HG03196 (cell line): ENCODE results near the gene UNC93B1.
"Not testable (repeated sequence)": the region's sequence is repeated elsewhere in the genome, so short reads cannot be mapped to it uniquely, and the experiment has no call there.

Source experiments
- ATAC-seq: cut with Tn5 transposase; IDR thresholded peaks from one replicate; pipeline ENCODE4 v1.9.1; 2021; ENCODE audit not compliant: unreplicated experiment

Gene UNC93B1

GRCh38 chr11:67994387-67994786 lies 9.5 kb downstream of the UNC93B1 start:
- ATAC-seq, result not testable (repeated sequence)

DNA sequence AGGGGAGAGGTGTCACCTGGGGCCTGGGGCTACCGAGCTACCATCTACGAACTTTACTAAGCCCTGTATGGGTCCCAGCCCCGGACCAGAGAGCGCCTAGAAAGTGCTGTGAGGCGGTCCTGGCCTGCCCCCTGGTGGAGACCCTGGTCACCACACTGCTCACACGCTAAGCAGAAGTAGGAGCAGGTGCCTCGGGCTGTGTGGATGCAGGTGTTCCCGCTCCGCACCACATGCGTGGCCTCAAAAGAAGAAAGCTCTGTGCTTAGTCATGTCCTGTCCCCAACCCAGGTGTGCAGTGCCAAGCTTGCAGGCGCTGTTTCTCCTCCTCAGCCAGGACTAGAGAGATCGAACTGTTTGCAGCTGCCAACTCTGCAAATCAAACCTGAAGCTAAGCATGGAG lies 10.1 kb downstream of the UNC93B1 start:
- ATAC-seq, result not testable (repeated sequence)

GRCh38 chr11:67991347-67992121 lies 12.4 kb downstream of the UNC93B1 start:
- not testable (repeated sequence) for ATAC-seq

DNA sequence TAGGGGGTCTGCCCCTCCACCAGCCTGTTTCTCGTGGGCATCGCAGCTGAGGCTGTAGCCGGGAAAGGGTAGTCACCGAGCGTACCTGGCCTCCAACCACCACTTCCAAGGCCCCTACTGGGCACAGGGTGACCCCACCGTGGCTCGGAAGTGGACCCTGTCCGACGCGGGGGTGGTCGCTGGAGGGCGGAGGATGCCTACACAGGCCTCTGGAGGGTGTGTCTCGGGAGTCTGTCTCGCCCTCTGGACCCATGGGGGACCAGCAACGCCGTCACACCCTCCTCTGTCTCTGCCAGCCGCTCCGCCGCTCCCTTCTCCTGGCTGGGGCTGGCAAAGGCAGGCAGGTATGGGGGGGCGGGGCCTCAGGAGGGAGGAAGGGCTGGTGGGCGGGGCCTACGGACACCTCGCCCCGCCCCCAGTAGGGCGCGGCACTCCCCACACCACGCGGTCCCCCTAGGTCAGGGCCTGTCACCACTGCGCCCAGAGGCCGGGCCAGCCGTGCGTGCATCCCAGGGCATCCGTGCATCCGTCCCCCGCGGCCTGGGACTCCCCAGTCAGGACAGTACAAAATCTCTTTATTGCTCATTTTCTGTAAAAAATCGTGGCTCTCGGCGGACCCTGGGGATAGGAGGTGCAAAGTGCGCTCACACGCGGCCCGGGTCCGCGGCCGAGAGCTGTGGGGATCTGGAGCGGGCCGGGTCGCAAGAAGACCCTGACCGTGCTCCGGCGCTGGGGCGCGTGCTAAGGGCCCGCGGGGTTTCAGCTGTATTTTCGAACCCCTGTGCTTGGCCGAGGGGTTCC lies 13.2 kb downstream of the UNC93B1 start:
- ATAC-seq, result not testable (repeated sequence)

DNA sequence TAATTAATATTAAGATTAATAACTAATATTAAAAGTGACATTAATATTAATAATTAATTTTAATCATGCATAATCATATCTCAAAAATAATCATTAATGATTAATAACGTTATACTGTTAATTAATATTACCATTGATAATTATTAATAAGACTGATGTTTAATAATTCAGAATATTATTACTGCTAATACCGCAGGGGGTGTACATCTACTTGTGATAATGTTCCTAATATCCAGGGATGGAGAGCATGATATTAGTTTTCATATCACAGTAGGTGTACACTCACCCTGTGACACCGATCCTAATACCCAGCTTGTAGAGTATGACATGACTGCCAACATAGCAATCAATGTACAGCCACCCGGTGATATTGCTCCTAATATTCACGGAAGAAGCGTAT lies 18.6 kb downstream of the UNC93B1 start:
- ATAC-seq, result not testable (repeated sequence)

- ATAC-seq, result no peak
Measured at GRCh38 chr11:67983951-67984350, 19.9 kb downstream of the UNC93B1 start.

DNA sequence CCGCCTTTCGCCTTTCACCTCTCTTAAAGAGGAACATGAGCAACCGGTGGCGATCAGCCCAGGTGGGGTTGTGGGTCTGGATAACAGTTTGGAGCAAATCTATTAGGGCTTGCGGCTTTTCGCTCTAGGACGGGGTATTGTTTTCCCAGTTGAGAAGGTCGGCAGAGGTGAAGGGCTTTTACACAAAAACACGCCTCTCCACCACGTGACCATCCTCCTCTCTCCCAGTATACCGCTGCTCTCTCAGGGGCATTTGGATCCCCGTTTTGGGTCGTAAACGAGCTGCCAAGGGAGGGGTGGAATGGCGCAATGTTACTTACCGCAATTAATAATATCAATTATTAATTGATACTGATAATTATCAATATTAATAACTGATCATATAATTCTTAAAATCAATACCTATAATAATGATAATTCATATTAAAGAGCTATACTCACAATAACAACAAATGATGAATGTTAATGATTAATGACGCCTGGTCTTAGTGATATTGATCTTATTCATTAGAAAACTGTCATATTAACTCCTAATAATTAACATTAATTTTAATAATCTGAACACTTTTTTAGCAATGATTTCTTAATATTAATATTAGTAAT lies 21.5 kb downstream of the UNC93B1 start:
- not testable (repeated sequence) for ATAC-seq

GRCh38 chr11:67981226-67981625 lies 22.7 kb downstream of the UNC93B1 start:
- not testable (repeated sequence) for ATAC-seq

GRCh38 chr11:67978766-67979418 lies 25.0 kb downstream of the UNC93B1 start:
- ATAC-seq, result not testable (repeated sequence)

DNA sequence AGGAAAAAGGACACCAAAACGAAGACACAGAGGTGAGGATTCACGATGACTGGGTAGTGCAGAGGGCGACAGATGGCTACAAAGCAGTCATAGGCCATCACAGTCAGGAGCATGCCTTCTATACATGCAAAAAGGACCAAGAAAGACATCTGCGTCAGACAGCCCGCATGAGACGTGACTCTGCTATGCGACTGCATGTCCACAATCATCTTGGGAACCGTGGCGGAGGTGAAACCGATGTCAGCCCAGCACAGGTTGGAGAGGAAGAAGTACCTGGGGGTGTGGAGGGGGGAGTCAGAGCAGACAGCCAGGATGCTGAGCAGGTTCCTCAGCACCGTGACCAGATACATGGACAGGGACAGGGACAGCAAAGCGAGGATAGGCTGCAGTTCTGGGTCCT lies 29.2 kb downstream of the UNC93B1 start:
- not testable (repeated sequence) for ATAC-seq

- not testable (repeated sequence) for ATAC-seq
Measured at GRCh38 chr11:67965830-67966348, 38.0 kb downstream of the UNC93B1 start.

- ATAC-seq, result not testable (repeated sequence)
Measured at GRCh38 chr11:67964746-67965145, 39.2 kb downstream of the UNC93B1 start.

DNA sequence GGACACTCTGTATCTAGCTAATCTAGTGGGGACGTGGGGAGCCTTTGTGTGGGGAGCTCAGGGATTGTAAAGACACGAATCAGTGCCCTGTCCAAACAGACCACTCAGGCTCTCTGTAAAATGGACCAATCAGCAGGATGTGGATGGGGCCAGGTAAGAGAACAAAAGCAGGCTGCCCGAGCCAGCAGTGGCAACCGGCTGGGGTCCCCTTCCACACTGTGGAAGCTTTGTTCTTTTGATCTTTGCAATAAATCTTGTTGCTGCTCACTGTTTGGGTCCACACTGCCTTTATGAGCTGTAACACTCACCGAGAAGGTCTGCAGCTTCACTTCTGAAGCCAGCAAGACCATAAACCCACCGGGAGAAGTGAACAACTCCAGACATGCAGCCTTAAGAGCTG lies 40.0 kb downstream of the UNC93B1 start:
- ATAC-seq, result not testable (repeated sequence)

GRCh38 chr11:67963217-67963616 lies 40.7 kb downstream of the UNC93B1 start:
- ATAC-seq, result not testable (repeated sequence)

- not testable (repeated sequence) for ATAC-seq
Measured at GRCh38 chr11:67956236-67956635, 47.7 kb downstream of the UNC93B1 start.

DNA sequence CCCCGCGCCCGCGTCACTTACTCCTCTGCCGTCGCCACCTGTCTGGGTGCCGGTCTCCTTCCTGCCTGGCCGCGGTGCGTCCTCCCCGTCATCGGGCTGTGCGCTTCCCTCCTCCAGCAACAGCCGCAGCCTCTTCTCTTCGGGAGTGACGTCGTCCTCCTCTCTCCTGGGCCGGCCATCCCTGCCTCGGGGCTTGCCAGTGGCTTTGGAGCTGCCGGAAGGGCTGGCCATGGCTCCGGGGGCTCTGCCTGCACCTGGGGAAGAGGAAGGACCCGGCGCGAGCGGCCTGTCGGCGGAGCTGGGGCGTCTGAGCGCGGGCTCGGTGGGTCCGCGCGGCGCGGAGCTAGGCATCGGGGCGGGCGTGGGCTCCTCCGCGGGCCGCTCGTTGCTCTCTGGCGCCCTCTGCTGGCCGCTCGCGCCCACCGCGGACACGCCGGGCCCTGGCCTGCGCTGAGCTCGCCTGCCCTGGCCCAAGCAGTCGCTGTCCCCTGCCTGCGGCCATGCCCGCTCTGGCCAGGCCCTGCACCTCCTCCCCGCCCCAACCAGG lies 48.4 kb downstream of the UNC93B1 start:
- ATAC-seq, result not testable (repeated sequence)

GRCh38 chr11:67954971-67955370 lies 48.9 kb downstream of the UNC93B1 start:
- ATAC-seq, result not testable (repeated sequence)

DNA sequence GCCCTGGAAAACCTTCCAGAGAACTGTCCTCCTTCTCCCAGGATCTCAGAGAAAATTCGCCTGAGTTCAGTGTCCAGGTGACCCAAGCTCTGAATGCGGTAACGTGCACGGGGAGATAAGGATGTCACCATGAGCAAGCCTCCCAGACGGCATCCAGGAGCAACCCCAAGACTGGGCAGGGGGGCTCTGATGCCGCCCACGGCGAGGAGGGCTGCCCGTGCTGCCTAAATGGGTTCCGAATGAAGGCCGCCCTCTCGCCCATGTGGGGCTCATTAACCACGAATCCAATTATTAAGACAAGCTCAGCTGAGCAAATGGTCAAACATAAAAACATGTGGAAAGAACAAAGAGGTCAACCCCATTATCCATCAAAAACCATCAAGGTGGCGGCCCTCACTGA lies 49.6 kb downstream of the UNC93B1 start:
- ATAC-seq, result not testable (repeated sequence)

GRCh38 chr11:67950705-67951104 lies 53.2 kb downstream of the UNC93B1 start:
- ATAC-seq, result not testable (repeated sequence)

- ATAC-seq, result not testable (repeated sequence)
Measured at GRCh38 chr11:67947785-67948184, 56.1 kb downstream of the UNC93B1 start.
